Measurements from ENCODE around the gene CENATAC. TPM values are rescaled to one million over a fixed set of nuclear protein-coding genes. Genes with fewer than 3 reads are reported as not detected.

The CENATAC gene
- total RNA-seq, 1 experiment from 2014 or later: 185 TPM

GRCh38 chr11:118956094-118956846 lies 41.7 kb upstream of the CENATAC start, which contains the start of gene UPK2:
UPK2 (plus strand) TSS chr11:118956298; CDS start chr11:118956351, 53 bp downstream.
- Mint-ChIP-seq H3K4me3 (ENCODE audit: unreplicated experiment) (peak within 1 kb of the TSS; percentile 5), H3K36me3 (ENCODE audit: insufficient read depth, unreplicated experiment) (no peaks in the 10 kb centered on the region), H3K27me3 (ENCODE audit: insufficient read depth, unreplicated experiment) (peaks cover 2% of the 10 kb centered on the region), H3K4me1 (ENCODE audit: low read depth, unreplicated experiment) (peaks cover 15% of the 10 kb centered on the region), H3K9me3 (ENCODE audit: unreplicated experiment) (no peaks in the 10 kb centered on the region), H3K27ac (ENCODE audit: unreplicated experiment) (peak within 1 kb of the TSS; percentile 34)
- peaks cover 15% of the 10 kb centered on the region for H3K4me1 ChIP-seq
- peak; percentile 93 to 96 for DNase-seq
- peak; percentile 99 to 100 for TF ChIP-seq CTCF (IDR thresholded peaks at IDR 0.05; ENCODE audit: insufficient read depth in 1 of 2, low read depth in 1 of 2, low read length in 1 of 2, severe bottlenecking in 1 of 2, unreplicated experiment in 1 of 2)
- BruUV-seq (replicated peaks): TSS peak; percentile 73
- no peaks in the 10 kb centered on the region for H3K27me3 ChIP-seq (replicated peaks; ENCODE audit: control insufficient read depth, insufficient read depth, low read length)
- CTCF ChIA-PET: interaction anchor here (0.5 to 2.0 kb wide), 9 partner anchors 29 to 296 kb away, joined by 3 to 14 read pairs (median 4); no protein-coding TSS in a partner anchor
- intact Hi-C loops (cut with micrococcal nuclease; ENCODE audit: unreplicated experiment): loop anchor here (1.0 kb wide), 5 partner anchors 28 to 297 kb away; no protein-coding TSS in a partner anchor
- POLR2A ChIA-PET: interaction anchor here (0.6 to 0.9 kb wide), 2 partner anchors 41 to 45 kb away, joined by 3 read pairs; no protein-coding TSS in a partner anchor
- H3K4me3 ChIP-seq (ENCODE audit: low read depth, low read length): no peak within 1 kb of the TSS
- no peaks in the 10 kb centered on the region for H3K36me3 ChIP-seq (ENCODE audit: control insufficient read depth, insufficient read depth, low read length)
- H3K9me3 ChIP-seq: no peaks in the 10 kb centered on the region; the same call in 1 of the 2 replicates

GRCh38 chr11:118956847-118957469 lies 41.0 kb upstream of the CENATAC start:
- peaks cover 15% of the 10 kb centered on the region for H3K4me1 Mint-ChIP-seq (ENCODE audit: low read depth, unreplicated experiment)
- H3K36me3 Mint-ChIP-seq (ENCODE audit: insufficient read depth, unreplicated experiment): no peaks in the 10 kb centered on the region
- Histone ChIP-seq H3K4me3 (ENCODE audit: low read depth, low read length) (no peak overlapping the region), H3K4me1 (peaks cover 15% of the 10 kb centered on the region), H3K36me3 (ENCODE audit: control insufficient read depth, insufficient read depth, low read length) (no peaks in the 10 kb centered on the region), H3K27me3 (replicated peaks; ENCODE audit: control insufficient read depth, insufficient read depth, low read length) (no peaks in the 10 kb centered on the region), H3K9me3 (no peaks in the 10 kb centered on the region; the same call in 1 of the 2 replicates)
- no peak for DNase-seq
- no peak for TF ChIP-seq CTCF (IDR thresholded peaks at IDR 0.05; ENCODE audit: insufficient read depth in 1 of 2, low read depth in 1 of 2, low read length in 1 of 2, severe bottlenecking in 1 of 2, unreplicated experiment in 1 of 2)
- intact Hi-C loops (cut with micrococcal nuclease; ENCODE audit: unreplicated experiment): loop anchor here (1.0 kb wide), 5 partner anchors 29 to 298 kb away; no protein-coding TSS in a partner anchor
- H3K9me3 Mint-ChIP-seq (ENCODE audit: unreplicated experiment): no peaks in the 10 kb centered on the region
- no TSS peak for BruUV-seq (replicated peaks)
- H3K27ac Mint-ChIP-seq (ENCODE audit: unreplicated experiment): no peak overlapping the region
- no peaks in the 10 kb centered on the region for H3K27me3 Mint-ChIP-seq (ENCODE audit: insufficient read depth, unreplicated experiment)
- no peak overlapping the region for H3K4me3 Mint-ChIP-seq (ENCODE audit: unreplicated experiment)
- POLR2A ChIA-PET: interaction anchor here (0.6 to 0.9 kb wide), 2 partner anchors 41 to 46 kb away, joined by 3 read pairs; no protein-coding TSS in a partner anchor
- CTCF ChIA-PET: interaction anchor here (0.5 to 2.0 kb wide), 9 partner anchors 29 to 296 kb away, joined by 3 to 14 read pairs (median 4); no protein-coding TSS in a partner anchor

DNA sequence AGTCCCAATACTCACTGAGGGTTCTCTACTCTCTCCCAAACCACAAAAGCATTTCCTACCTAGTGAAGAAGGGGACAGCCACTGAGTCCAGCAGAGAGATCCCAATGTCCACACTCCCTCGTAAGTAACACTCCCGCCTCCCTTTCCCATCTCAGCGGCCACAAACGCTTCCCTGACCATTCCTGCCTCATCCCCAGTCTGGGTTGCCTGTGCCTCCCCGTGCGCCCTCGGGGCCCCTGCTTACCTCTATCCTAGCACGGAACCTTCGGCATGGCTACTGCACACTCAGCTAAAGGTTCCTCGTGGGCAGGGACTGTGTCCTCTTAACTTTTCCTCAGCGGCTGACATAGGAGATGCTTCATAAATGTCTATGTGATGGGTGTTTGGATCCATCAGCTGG lies 40.4 kb upstream of the CENATAC start:
- POLR2A ChIA-PET: no interaction called here
- TF ChIP-seq CTCF (IDR thresholded peaks at IDR 0.05; ENCODE audit: insufficient read depth in 1 of 2, low read depth in 1 of 2, low read length in 1 of 2, severe bottlenecking in 1 of 2, unreplicated experiment in 1 of 2): no peak
- CTCF ChIA-PET: interaction anchor here (0.5 to 2.0 kb wide), 6 partner anchors 9 to 294 kb away, joined by 3 to 14 read pairs (median 4); no protein-coding TSS in a partner anchor
- Histone ChIP-seq H3K4me3 (ENCODE audit: low read depth, low read length) (no peak overlapping the region), H3K27me3 (replicated peaks; ENCODE audit: control insufficient read depth, insufficient read depth, low read length) (no peaks in the 10 kb centered on the region), H3K36me3 (ENCODE audit: control insufficient read depth, insufficient read depth, low read length) (no peaks in the 10 kb centered on the region), H3K9me3 (no peaks in the 10 kb centered on the region; the same call in 1 of the 2 replicates), H3K4me1 (peaks cover 15% of the 10 kb centered on the region)
- Mint-ChIP-seq H3K9me3 (ENCODE audit: unreplicated experiment) (no peaks in the 10 kb centered on the region), H3K27ac (ENCODE audit: unreplicated experiment) (no peak overlapping the region), H3K36me3 (ENCODE audit: insufficient read depth, unreplicated experiment) (no peaks in the 10 kb centered on the region), H3K27me3 (ENCODE audit: insufficient read depth, unreplicated experiment) (no peaks in the 10 kb centered on the region), H3K4me1 (ENCODE audit: low read depth, unreplicated experiment) (peaks cover 15% of the 10 kb centered on the region), H3K4me3 (ENCODE audit: unreplicated experiment) (no peak overlapping the region)
- no TSS peak for BruUV-seq (replicated peaks)
- intact Hi-C loops (cut with micrococcal nuclease; ENCODE audit: unreplicated experiment): no loop called here
- DNase-seq: no peak

Data from Caco-2 (cell line).